Measurements from ENCODE around the gene EPHB4.

GRCh38 chr7:100839361-100839760, 12.0 kb upstream of the EPHB4 start:
- TF ChIP-seq CTCF (IDR thresholded peaks at IDR 0.05) (no peak), POLR2A (IDR thresholded peaks at IDR 0.05) (no peak)

Measured in uterus (tissue), 2 donors.